Gastrocnemius medialis (tissue), 4 donors: ENCODE measurements around the gene SORCS1.

Experiments used
- POLR2A ChIP-seq, 2 donors: fragments of 450-650 bp; IDR thresholded peaks; one replicate each; pipeline ENCODE4 v1.6.1; 2017; ENCODE audit warnings: antibody characterized with exemption in 2 of 2, mild to moderate bottlenecking in 2 of 2, moderate library complexity in 2 of 2
- TF ChIP-seq, protein P1 (sequence below), 5 experiments: fragments of 450-650 bp in 3 of 5; fragments of 200-600 bp in 2 of 5; sonication (generic) in 2 of 5; IDR thresholded peaks in 4 of 5; conservative IDR thresholded peaks in 1 of 5; 1 replicate in 4 of 5; 2 replicates in 1 of 5; pipeline ENCODE4 v1.5.1; 2016 to 2019; ENCODE audit warnings: antibody characterized with exemption in 5 of 5, mild to moderate bottlenecking in 3 of 5, moderate library complexity in 3 of 5

DNA sequence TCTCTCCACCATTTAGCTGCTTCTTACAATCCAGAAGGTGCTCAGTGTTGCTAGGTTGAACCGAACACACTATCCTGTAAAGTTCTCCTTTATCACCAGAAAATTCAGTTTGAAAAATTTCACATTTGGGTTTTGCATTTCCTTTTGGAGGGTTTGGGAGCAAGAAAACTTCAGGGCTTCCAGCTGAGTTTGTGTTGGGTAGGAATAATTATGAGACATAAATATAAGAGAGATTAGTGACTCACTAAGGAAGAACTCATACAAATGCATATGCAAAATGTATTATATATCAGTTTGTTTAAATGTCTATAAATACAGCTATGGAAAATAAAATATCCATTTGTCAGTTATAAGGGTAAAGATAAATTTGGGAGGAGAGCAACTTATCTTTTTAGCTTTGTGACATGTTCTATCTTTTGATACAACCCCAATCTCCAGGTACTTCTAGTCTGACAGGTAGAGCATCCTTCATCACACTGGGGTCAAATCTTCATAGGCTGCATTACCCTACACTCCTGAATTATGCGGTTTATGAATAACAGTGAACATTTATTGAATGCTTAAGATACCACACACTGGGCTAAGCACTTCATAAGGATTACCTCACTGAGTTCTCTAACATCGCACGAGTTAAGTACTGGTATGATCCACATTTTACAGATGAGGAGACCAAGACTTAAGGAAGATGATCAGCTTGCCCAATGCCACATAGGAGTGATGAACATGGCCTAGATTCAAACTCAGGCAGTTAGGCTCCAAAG lies 304.4 kb downstream of the SORCS1 start:
- TF ChIP-seq, protein P1, sequence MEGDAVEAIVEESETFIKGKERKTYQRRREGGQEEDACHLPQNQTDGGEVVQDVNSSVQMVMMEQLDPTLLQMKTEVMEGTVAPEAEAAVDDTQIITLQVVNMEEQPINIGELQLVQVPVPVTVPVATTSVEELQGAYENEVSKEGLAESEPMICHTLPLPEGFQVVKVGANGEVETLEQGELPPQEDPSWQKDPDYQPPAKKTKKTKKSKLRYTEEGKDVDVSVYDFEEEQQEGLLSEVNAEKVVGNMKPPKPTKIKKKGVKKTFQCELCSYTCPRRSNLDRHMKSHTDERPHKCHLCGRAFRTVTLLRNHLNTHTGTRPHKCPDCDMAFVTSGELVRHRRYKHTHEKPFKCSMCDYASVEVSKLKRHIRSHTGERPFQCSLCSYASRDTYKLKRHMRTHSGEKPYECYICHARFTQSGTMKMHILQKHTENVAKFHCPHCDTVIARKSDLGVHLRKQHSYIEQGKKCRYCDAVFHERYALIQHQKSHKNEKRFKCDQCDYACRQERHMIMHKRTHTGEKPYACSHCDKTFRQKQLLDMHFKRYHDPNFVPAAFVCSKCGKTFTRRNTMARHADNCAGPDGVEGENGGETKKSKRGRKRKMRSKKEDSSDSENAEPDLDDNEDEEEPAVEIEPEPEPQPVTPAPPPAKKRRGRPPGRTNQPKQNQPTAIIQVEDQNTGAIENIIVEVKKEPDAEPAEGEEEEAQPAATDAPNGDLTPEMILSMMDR (IDR thresholded peaks at IDR 0.05 in 4 of 5, conservative IDR thresholded peaks at IDR 0.05 in 1 of 5): no peak
- no peak for TF ChIP-seq POLR2A (IDR thresholded peaks at IDR 0.05)
